HEK293 (cell line): ENCODE results near the gene ZNF559.

Experiments used
- GFI1B ChIP-seq: fragments of 450-650 bp; formaldehyde crosslinking; IDR thresholded peaks from 2 replicates; pipeline ENCODE4 v1.5.1; 2016; ENCODE audit warnings: missing biosample characterization, missing genetic modification characterization
- GLIS2 ChIP-seq: fragments of 450-650 bp; formaldehyde crosslinking; IDR thresholded peaks from 2 replicates; pipeline ENCODE4 v1.5.1; 2016; ENCODE audit warnings: missing biosample characterization, missing genetic modification characterization
- KLF1 ChIP-seq: fragments of 450-650 bp; formaldehyde crosslinking; IDR thresholded peaks from 2 replicates; pipeline ENCODE4 v1.5.1; 2016; ENCODE audit warnings: missing biosample characterization, missing genetic modification characterization
- MYNN ChIP-seq: fragments of 450-650 bp; formaldehyde crosslinking; IDR thresholded peaks from 2 replicates; pipeline ENCODE4 v1.5.1; 2016; ENCODE audit warnings: missing biosample characterization, missing genetic modification characterization, borderline replicate concordance
- OSR2 ChIP-seq: fragments of 450-650 bp; formaldehyde crosslinking; IDR thresholded peaks from 2 replicates; pipeline ENCODE4 v1.5.1; 2016; ENCODE audit warnings: missing biosample characterization, missing genetic modification characterization
- SP2 ChIP-seq: fragments of 450-650 bp; formaldehyde crosslinking; IDR thresholded peaks from 2 replicates; pipeline ENCODE4 v1.5.1; 2016; ENCODE audit warnings: missing biosample characterization, missing genetic modification characterization
- SP3 ChIP-seq: fragments of 450-650 bp; formaldehyde crosslinking; IDR thresholded peaks from 2 replicates; pipeline ENCODE4 v1.5.1; 2016; ENCODE audit warnings: missing biosample characterization, missing genetic modification characterization
- TCF7L2 ChIP-seq: IDR thresholded peaks from 2 replicates; pipeline ENCODE4 v1.6.1; 2011; ENCODE audit warnings: low read depth, mild to moderate bottlenecking, inconsistent platforms, low read length, moderate library complexity, borderline replicate concordance
- ZBTB20 ChIP-seq: fragments of 450-650 bp; formaldehyde crosslinking; IDR thresholded peaks from 2 replicates; pipeline ENCODE4 v1.5.1; 2016; ENCODE audit warnings: missing biosample characterization, missing genetic modification characterization
- ZBTB21 ChIP-seq: fragments of 450-650 bp; formaldehyde crosslinking; IDR thresholded peaks from 2 replicates; pipeline ENCODE4 v1.5.1; 2017; ENCODE audit warnings: missing biosample characterization, missing genetic modification characterization
- ZFHX2 ChIP-seq: fragments of 450-650 bp; formaldehyde crosslinking; conservative IDR thresholded peaks from 2 replicates; pipeline ENCODE4 v1.5.1; 2016; ENCODE audit warnings: missing biosample characterization, missing genetic modification characterization
- ZFP41 ChIP-seq: fragments of 450-650 bp; formaldehyde crosslinking; IDR thresholded peaks from 2 replicates; pipeline ENCODE4 v1.5.1; 2016; ENCODE audit warnings: missing biosample characterization, missing genetic modification characterization, borderline replicate concordance
- ZNF146 ChIP-seq: fragments of 450-650 bp; formaldehyde crosslinking; IDR thresholded peaks from 2 replicates; pipeline ENCODE4 v1.5.1; 2016; ENCODE audit warnings: missing biosample characterization, missing genetic modification characterization
- ZNF223 ChIP-seq: fragments of 450-650 bp; formaldehyde crosslinking; IDR thresholded peaks from 2 replicates; pipeline ENCODE4 v1.5.1; 2016; ENCODE audit warnings: missing biosample characterization, missing genetic modification characterization
- ZNF23 ChIP-seq: fragments of 450-650 bp; formaldehyde crosslinking; IDR thresholded peaks from 2 replicates; pipeline ENCODE4 v1.5.1; 2016; ENCODE audit warnings: missing biosample characterization, missing genetic modification characterization, borderline replicate concordance
- ZNF350 ChIP-seq: fragments of 450-650 bp; formaldehyde crosslinking; IDR thresholded peaks from 2 replicates; pipeline ENCODE4 v1.5.0; 2017; ENCODE audit warnings: missing biosample characterization, mild to moderate bottlenecking, missing genetic modification characterization
- ZNF366 ChIP-seq: fragments of 450-650 bp; formaldehyde crosslinking; conservative IDR thresholded peaks from 2 replicates; pipeline ENCODE4 v1.5.1; 2016; ENCODE audit warnings: missing biosample characterization, missing genetic modification characterization
- ZNF426 ChIP-seq: fragments of 450-650 bp; formaldehyde crosslinking; IDR thresholded peaks from 2 replicates; pipeline ENCODE4 v1.5.1; 2017; ENCODE audit warnings: missing biosample characterization, missing genetic modification characterization, mild to moderate bottlenecking, inconsistent platforms, moderate library complexity
- ZNF473 ChIP-seq: fragments of 450-650 bp; formaldehyde crosslinking; IDR thresholded peaks from 2 replicates; pipeline ENCODE4 v1.5.1; 2017; ENCODE audit warnings: missing biosample characterization, missing genetic modification characterization
- ZNF549 ChIP-seq: fragments of 450-650 bp; IDR thresholded peaks from 2 replicates; pipeline ENCODE4 v1.5.1; 2018; ENCODE audit warnings: missing biosample characterization, missing genetic modification characterization, mild to moderate bottlenecking, inconsistent platforms, moderate library complexity
- ZNF626 ChIP-seq: fragments of 450-650 bp; sonication (Bioruptor Pico); formaldehyde crosslinking; IDR thresholded peaks from 2 replicates; pipeline ENCODE4 v1.5.1; 2018; ENCODE audit warnings: missing biosample characterization, missing genetic modification characterization, inconsistent platforms
- ZNF664 ChIP-seq: fragments of 450-650 bp; formaldehyde crosslinking; IDR thresholded peaks from 2 replicates; pipeline ENCODE4 v1.5.1; 2016; ENCODE audit warnings: missing biosample characterization, missing genetic modification characterization
- ZNF747 ChIP-seq: fragments of 450-650 bp; formaldehyde crosslinking; IDR thresholded peaks from 2 replicates; pipeline ENCODE4 v1.5.1; 2016; ENCODE audit warnings: missing biosample characterization, missing genetic modification characterization
- ZSCAN23 ChIP-seq: fragments of 450-650 bp; formaldehyde crosslinking; IDR thresholded peaks from 2 replicates; pipeline ENCODE4 v1.5.1; 2016; ENCODE audit warnings: missing biosample characterization, missing genetic modification characterization
- TF ChIP-seq, protein P1 (sequence below): fragments of 450-650 bp; formaldehyde crosslinking; conservative IDR thresholded peaks from 2 replicates; pipeline ENCODE4 v1.5.1; 2016; ENCODE audit warnings: low read depth, missing biosample characterization, missing genetic modification characterization
- TF ChIP-seq, protein P2 (sequence below): fragments of 450-650 bp; formaldehyde crosslinking; IDR thresholded peaks from 2 replicates; pipeline ENCODE4 v1.5.1; 2016; ENCODE audit warnings: missing biosample characterization, missing genetic modification characterization
- TF ChIP-seq, protein P3 (sequence below): sonication (generic); formaldehyde crosslinking; IDR thresholded peaks from 2 replicates; pipeline ENCODE4 v1.8.1; 2022; ENCODE audit warnings: mild to moderate bottlenecking, moderate library complexity, missing genetic modification reagents
- TF ChIP-seq, protein P4 (sequence below): fragments of 450-650 bp; formaldehyde crosslinking; IDR thresholded peaks from 2 replicates; pipeline ENCODE4 v1.5.1; 2016; ENCODE audit warnings: missing biosample characterization, missing genetic modification characterization
- TF ChIP-seq, protein P5 (sequence below): fragments of 450-650 bp; formaldehyde crosslinking; IDR thresholded peaks from 2 replicates; pipeline ENCODE4 v1.5.1; 2017; ENCODE audit warnings: missing biosample characterization, missing genetic modification characterization
- TF ChIP-seq, protein P6 (sequence below): fragments of 450-650 bp; formaldehyde crosslinking; IDR thresholded peaks from 2 replicates; pipeline ENCODE4 v1.5.1; 2016; ENCODE audit warnings: missing biosample characterization, missing genetic modification characterization

Gene ZNF559

DNA sequence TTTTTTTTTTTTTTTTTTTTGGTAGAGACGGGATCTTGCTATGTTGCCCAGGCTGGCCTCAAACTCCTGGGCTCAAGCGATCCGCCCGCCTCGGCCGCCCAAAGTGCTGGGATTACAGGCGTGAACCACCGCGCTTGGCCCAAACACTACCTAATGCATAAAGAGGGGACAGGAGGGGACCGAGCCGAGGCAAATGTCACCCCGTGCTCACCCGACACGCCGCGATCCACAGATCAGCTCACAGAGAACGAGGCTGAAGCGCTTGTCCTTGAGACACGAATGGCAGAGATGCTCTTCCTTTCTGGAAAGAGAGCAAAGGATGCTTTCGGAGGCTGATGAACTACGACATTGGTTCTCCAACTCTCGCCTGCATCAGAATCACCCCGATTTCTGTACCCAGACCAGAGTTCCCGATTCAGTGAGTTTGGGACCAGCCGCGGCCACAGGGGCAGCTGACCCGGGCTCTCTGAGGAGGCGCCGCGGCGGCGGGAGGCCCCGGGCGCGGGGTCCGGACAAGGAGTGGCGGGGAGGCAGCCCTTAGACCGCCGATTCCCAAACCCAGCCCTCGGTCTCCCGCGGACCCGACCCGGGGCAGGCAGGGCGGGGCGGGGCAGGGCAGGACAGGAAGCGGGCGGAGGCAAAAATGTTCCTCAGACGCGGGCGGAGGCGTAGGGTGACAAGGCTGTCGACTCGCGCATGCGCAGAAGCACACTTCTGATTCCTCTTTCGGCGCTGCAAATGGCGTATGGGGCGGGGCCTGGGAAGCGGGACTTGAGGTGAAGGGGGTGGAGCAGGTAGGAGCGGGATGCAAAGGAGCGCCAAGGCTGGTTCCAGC is 14.6 kb upstream of the ZNF559 start, which contains the start of gene ZNF699 (continued):
- TF ChIP-seq, protein P1, sequence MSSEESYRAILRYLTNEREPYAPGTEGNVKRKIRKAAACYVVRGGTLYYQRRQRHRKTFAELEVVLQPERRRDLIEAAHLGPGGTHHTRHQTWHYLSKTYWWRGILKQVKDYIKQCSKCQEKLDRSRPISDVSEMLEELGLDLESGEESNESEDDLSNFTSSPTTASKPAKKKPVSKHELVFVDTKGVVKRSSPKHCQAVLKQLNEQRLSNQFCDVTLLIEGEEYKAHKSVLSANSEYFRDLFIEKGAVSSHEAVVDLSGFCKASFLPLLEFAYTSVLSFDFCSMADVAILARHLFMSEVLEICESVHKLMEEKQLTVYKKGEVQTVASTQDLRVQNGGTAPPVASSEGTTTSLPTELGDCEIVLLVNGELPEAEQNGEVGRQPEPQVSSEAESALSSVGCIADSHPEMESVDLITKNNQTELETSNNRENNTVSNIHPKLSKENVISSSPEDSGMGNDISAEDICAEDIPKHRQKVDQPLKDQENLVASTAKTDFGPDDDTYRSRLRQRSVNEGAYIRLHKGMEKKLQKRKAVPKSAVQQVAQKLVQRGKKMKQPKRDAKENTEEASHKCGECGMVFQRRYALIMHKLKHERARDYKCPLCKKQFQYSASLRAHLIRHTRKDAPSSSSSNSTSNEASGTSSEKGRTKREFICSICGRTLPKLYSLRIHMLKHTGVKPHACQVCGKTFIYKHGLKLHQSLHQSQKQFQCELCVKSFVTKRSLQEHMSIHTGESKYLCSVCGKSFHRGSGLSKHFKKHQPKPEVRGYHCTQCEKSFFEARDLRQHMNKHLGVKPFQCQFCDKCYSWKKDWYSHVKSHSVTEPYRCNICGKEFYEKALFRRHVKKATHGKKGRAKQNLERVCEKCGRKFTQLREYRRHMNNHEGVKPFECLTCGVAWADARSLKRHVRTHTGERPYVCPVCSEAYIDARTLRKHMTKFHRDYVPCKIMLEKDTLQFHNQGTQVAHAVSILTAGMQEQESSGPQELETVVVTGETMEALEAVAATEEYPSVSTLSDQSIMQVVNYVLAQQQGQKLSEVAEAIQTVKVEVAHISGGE (tag by site-specific recombination): peak; percentile 29; the same call in 1 of the 2 replicates
- TF ChIP-seq SP3 (tag by site-specific recombination) (peak; percentile 88), OSR2 (tag by site-specific recombination) (no peak), SP2 (tag by site-specific recombination) (peak; percentile 83), ZBTB20 (peak; percentile 53; the same call in 1 of the 2 replicates), GLIS2 (tag by site-specific recombination) (no peak), ZBTB21 (tag by site-specific recombination) (no peak), GFI1B (tag by site-specific recombination) (no peak), TCF7L2 (no peak), ZNF223 (tag by site-specific recombination) (no peak), ZFP41 (no peak), ZNF473 (tag by site-specific recombination) (no peak), ZNF626 (tag by site-specific recombination) (no peak), KLF1 (tag by site-specific recombination) (peak; percentile 66; the same call in 1 of the 2 replicates), ZSCAN23 (tag by site-specific recombination) (no peak), ZNF426 (tag by site-specific recombination) (no peak), ZNF350 (no peak), ZNF549 (tag by site-specific recombination) (no peak), ZNF366 (tag by site-specific recombination) (no peak), MYNN (no peak), ZNF747 (tag by site-specific recombination) (no peak), ZNF23 (tag by site-specific recombination) (no peak), ZNF146 (tag by site-specific recombination) (no peak), ZNF664 (tag by site-specific recombination) (no peak), ZFHX2 (tag by site-specific recombination) (peak; percentile 65)
- TF ChIP-seq, protein P2, sequence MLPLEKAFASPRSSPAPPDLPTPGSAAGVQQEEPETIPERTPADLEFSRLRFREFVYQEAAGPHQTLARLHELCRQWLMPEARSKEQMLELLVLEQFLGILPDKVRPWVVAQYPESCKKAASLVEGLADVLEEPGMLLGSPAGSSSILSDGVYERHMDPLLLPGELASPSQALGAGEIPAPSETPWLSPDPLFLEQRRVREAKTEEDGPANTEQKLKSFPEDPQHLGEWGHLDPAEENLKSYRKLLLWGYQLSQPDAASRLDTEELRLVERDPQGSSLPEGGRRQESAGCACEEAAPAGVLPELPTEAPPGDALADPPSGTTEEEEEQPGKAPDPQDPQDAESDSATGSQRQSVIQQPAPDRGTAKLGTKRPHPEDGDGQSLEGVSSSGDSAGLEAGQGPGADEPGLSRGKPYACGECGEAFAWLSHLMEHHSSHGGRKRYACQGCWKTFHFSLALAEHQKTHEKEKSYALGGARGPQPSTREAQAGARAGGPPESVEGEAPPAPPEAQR (tag by site-specific recombination): no peak
- TF ChIP-seq, protein P3, sequence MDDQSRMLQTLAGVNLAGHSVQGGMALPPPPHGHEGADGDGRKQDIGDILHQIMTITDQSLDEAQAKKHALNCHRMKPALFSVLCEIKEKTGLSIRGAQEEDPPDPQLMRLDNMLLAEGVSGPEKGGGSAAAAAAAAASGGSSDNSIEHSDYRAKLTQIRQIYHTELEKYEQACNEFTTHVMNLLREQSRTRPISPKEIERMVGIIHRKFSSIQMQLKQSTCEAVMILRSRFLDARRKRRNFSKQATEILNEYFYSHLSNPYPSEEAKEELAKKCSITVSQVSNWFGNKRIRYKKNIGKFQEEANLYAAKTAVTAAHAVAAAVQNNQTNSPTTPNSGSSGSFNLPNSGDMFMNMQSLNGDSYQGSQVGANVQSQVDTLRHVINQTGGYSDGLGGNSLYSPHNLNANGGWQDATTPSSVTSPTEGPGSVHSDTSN: no peak
- TF ChIP-seq, protein P4, sequence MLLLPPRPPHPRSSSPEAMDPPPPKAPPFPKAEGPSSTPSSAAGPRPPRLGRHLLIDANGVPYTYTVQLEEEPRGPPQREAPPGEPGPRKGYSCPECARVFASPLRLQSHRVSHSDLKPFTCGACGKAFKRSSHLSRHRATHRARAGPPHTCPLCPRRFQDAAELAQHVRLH (tag by site-specific recombination): 0 out of 2 replicates have a peak, but pooled peaks have one; percentile 26
- TF ChIP-seq, protein P5, sequence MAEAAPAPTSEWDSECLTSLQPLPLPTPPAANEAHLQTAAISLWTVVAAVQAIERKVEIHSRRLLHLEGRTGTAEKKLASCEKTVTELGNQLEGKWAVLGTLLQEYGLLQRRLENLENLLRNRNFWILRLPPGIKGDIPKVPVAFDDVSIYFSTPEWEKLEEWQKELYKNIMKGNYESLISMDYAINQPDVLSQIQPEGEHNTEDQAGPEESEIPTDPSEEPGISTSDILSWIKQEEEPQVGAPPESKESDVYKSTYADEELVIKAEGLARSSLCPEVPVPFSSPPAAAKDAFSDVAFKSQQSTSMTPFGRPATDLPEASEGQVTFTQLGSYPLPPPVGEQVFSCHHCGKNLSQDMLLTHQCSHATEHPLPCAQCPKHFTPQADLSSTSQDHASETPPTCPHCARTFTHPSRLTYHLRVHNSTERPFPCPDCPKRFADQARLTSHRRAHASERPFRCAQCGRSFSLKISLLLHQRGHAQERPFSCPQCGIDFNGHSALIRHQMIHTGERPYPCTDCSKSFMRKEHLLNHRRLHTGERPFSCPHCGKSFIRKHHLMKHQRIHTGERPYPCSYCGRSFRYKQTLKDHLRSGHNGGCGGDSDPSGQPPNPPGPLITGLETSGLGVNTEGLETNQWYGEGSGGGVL (tag by site-specific recombination): no peak
- TF ChIP-seq, protein P6, sequence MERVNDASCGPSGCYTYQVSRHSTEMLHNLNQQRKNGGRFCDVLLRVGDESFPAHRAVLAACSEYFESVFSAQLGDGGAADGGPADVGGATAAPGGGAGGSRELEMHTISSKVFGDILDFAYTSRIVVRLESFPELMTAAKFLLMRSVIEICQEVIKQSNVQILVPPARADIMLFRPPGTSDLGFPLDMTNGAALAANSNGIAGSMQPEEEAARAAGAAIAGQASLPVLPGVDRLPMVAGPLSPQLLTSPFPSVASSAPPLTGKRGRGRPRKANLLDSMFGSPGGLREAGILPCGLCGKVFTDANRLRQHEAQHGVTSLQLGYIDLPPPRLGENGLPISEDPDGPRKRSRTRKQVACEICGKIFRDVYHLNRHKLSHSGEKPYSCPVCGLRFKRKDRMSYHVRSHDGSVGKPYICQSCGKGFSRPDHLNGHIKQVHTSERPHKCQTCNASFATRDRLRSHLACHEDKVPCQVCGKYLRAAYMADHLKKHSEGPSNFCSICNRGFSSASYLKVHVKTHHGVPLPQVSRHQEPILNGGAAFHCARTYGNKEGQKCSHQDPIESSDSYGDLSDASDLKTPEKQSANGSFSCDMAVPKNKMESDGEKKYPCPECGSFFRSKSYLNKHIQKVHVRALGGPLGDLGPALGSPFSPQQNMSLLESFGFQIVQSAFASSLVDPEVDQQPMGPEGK (tag by site-specific recombination): 0 out of 2 replicates have a peak, but pooled peaks have one; percentile 33
